ENCODE measurements around the gene FAM98C.
A peak's percentile ranks its signal among the peaks of the same experiment; 100 is the strongest.
"Not testable (repeated sequence)": the region's sequence is repeated elsewhere in the genome, so short reads cannot be mapped to it uniquely, and the experiment has no call there.

Gene FAM98C

DNA sequence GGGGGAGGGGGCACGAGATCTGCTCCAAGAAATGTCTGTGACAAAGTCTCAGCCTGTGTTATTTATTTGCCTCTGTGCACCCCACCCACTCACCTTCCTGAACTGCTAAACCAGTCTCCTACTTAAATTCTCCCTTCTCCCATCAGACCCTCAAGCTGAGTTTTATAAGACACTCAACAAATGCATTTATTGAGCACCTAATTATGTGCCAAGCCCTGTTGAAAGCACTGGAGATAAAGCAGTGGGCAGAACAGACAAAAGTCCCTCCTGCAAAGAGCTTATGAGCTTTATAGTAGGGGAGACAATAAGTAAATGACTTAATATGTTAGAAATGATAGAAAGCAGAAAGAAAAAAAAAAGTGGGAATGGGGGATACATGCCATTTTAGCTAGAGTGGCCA lies 3.4 kb upstream of the FAM98C start:
- DNase-seq: no peak

- DNase-seq: no peak
Observed at GRCh38 chr19:38400361-38400760, 2.5 kb upstream of the FAM98C start.

- no peak for DNase-seq
Observed at GRCh38 chr19:38401148-38401547, 1.7 kb upstream of the FAM98C start.

GRCh38 chr19:38402623-38402966 lies 298 bp upstream of the FAM98C start:
- DNase-seq: no peak

GRCh38 chr19:38404858-38405257 lies 2.0 kb downstream of the FAM98C start:
- DNase-seq: no peak

DNA sequence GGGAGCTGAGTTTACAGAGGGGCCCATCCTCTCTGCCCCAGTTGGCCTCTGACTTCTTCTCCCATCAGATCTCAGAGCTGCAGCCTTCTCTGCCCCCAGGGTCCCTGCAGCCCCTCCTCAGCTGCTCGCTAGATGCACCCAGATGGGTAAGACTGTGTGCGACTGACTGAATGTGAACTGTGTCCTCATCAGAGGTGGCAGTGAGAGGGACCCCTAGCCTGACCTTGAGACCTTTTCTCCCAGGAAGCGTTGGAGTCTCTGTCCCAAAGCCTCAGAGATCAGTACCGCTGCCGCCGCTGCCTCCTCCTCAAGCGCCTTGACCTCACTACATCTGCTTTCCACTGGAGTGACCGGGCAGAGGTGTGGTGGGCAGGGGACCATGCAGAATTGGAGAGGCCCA lies 2.4 kb downstream of the FAM98C start:
- DNase-seq: no peak

DNA sequence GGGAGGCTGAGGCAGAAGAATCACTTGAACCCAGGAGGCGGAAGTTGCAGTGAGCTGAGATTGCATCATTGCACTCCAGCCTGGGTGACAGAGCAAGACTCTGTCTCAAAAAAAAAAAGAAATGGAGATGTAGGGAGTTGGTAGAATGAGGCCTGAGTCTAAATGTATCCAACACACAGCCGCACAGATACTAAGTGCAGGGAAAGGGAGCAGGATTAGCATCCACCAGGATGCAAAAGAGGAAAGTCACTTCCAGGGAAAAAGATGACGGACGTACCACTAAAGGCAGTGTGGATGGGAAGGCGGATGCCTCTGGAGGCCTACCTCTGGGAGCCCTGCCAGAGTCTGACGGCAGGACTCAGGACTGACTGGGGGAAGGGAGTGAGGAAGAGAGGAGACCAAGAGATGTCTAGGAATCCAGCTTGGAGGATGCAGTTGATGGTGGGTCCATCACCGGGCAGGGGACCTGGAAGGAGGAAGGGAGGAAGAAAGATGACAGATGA lies 6.8 kb downstream of the FAM98C start:
- no peak for DNase-seq

GRCh38 chr19:38410407-38410806 lies 7.5 kb downstream of the FAM98C start:
- not testable (repeated sequence) for DNase-seq

DNA sequence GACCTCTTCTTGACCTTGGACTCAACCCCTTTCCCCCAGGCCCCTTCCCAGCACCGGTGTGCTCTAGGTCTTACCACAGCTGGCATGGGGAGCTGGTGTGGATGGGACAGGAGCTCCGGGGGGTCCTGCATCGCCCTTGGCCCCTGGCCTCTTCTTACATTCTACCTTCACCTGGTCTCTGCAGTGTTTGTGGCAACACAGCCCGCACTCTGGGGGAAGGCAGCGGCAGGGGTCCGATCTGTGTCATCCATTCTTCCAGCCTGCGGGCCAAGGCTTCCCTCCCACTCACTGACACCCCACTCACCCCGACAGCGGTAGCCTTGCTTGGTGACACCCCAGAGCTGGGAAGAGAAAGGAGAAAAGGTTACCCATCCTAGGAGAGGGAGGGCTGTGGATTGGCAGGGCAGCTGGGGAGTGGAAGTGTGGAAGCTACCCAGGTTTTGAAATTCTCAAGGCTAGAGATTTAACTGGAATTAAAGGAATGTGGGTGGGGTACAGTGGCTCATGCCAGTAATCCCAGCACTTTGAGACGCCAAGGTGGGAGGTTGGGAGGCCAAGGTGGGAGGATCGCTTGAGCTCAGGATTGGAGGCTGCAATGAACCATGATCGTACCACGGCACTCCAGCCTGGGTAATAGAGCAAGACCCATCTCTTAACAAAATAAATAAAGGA lies 8.3 kb downstream of the FAM98C start:
- no peak for DNase-seq

- not testable (repeated sequence) for DNase-seq
Observed at GRCh38 chr19:38411898-38412297, 9.0 kb downstream of the FAM98C start.

DNA sequence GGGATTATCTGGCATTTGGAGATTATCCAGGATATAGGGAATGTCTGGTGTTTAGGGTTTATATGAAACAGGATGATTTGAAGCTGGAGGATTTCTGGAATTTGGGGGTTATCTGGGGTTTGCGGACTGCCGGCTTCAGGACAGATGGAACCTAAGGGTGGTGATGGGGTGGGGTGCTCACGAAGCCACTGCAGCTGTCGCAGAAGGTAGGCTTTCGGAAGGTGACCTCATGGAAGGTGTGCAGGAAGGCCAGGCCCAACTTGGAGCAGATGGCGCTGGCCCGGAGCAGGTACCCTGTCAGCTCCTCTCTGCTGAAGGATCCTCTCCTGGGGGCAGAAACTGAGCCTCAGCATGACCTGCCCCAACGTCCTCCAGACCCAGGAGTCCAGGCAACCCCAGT lies 9.6 kb downstream of the FAM98C start:
- DNase-seq: no peak

GRCh38 chr19:38412961-38413360 lies 10.1 kb downstream of the FAM98C start:
- no peak for DNase-seq

- no peak for DNase-seq
Observed at GRCh38 chr19:38413416-38413815, 10.5 kb downstream of the FAM98C start.

DNA sequence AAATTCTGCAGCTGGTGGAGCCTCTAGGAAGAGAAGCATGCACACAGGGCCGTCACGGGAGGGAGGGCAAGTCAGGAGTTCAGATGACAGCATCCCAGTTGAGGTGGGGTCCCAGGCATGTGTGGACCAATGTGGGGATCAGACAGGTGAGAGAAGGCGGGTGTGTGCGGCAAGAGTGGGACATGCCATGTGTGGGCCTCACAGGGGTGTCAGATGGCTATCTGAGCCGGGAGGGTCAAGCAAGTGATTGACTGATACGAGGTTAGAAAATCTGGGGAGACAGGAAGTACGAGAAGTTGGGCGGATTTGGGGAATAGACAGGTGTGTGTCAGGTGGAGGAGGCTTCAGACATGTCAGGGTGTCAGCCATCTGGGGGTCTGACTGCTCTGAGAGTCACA lies 14.3 kb downstream of the FAM98C start:
- no peak for DNase-seq

DNA sequence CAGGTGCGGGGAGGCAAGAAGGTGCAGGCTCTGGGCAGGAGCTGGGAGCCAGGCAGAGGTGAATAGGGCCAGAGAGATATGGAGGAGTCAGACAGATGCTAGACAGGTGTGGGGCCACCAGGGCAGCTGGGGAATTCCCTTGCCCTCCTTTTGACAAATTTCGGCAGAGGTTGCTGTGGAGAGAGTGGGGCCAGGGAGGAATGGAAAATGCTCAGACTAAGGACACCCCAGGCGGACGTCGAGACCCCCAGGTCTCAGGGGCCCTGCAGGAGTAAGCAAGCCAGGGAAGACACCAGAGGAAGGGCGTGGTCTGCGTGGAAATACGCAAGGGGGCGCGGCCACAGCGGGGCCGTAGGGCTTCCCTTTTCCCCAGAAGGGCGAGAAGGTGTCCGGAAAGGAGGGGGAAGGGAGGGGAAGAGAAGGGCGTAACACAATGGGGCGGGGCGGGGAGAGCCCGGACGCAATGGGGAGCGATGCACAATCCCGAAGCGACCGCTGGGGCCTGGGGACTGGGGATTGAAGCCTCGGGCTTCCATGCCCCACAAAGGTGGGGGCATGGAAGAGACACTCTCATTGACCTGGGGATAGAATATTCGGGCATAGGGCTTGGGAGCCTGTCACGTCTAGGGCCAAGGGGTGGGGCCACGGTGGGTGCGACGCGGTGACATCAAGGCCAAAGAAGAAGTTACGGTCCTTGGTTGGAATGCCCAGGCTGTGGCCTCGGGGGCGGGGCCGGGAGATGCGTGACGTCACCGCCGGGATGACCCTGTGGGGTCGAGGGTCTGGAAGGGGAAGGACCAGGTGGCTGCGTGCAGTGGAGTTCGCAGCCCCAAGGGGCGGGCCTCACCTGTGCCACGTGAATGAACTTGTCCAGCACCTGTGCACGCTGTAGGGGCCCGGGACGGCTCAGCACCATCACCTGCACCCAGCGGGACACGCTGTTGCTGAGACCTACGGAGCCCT lies 14.9 kb downstream of the FAM98C start:
- peak; percentile 25 for DNase-seq

GRCh38 chr19:38420935-38421334 lies 18.0 kb downstream of the FAM98C start:
- DNase-seq: no peak

DNA sequence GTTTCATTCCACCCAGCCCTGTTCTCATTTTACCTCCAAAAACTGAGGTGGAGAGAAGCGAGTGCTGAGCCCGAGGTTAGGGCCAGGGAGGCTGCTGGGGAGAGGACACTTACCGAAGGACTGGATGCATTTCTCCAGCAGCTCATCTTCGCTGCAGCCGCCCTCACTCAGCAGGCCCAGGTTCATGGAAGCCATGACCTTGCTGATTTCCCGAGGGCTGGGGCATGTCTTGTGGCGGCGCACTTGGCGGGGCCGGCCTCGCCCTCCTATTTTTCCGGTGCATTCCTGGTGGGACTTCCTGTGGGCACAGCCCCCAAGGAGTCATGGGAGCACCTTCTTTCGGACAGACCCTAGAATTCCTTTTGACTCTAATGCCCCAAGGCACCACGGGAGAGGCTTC lies 19.0 kb downstream of the FAM98C start:
- DNase-seq: no peak

GRCh38 chr19:38422438-38422837 lies 19.5 kb downstream of the FAM98C start:
- no peak for DNase-seq

DNA sequence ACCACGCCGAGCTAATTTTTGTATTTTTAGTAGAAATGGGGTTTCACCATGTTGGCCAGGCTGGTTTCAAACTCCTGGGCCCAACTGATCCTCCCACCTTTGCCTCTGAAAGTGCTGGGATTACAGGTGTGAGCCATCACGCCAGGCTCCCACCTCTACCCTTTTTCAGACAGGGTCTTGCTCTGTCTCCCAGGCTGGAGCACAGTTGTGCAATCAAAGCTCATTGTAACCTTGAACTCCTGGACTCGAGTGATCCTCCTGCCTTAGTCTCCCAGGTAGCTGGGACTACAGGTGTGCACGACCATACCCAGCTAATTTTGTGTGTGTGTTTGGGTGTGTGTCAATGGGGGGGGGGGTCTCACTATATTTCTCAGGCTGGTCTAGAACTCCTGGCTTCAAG lies 21.4 kb downstream of the FAM98C start:
- no peak for DNase-seq

DNA sequence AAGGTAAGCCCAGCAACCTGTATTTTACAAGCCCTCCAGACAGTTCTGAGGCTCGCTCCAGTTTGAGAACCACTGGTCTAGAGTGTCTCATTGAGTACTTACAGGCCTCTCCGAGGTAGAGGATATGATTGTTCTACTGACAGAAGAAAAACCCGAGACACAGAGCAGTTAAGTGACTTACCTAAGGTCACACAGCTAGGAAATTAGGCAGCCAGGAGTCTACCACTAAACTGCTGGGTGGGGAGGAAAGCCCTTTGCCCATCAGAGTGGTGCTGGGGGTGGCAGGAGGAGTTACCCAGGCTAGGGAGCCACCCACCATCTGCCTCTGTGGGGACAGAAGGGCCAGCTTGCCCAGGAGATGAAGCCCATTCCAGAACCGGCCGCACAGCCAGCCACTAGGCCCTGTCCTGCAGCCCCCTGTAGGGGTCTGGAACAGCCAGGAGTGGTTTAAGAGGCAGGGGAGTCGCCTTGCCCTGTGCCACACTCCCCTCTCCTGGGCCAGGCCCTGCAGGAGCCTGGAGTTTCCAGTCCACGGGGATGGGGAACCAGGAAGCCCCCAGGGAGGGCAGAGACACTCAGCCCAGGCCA lies 22.4 kb downstream of the FAM98C start:
- no peak for DNase-seq

DNA sequence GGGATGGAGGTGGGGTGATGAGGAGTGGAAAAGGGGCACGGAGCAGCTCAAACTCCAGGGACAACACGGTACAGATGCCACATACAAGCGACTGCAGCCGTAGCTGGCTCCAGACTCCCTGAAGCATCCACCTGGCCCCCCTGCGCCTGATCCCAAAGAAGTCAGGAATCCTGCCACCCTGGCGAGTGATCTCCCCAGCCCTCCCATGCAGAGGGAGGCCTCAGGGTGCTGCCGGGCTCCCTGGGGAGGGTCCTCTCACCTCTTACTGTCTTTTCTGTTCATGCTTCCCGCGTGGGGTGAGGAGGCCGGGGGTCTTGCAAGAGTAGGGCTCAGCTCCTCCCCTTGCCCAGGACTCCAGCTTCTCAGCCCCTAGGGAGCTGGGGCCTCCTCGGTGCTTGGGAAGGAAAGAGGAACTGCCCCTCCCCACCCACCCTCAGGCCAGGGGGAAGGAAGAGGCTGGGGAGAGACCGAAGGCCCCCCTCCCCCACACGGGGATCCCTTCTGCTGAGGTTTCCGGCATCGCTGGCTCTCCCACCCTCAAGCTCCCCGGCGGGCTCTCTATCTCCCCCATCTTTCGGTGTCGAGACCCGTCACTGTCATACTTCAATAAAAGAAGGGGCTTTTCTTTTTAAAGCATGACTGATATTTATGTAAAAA lies 23.0 kb downstream of the FAM98C start, which contains the start of gene RASGRP4:
RASGRP4 (minus strand) TSS at position 410 of the 657 bp plus-strand sequence; CDS start at position 282, 128 bp downstream.
- no peak for DNase-seq

DNA sequence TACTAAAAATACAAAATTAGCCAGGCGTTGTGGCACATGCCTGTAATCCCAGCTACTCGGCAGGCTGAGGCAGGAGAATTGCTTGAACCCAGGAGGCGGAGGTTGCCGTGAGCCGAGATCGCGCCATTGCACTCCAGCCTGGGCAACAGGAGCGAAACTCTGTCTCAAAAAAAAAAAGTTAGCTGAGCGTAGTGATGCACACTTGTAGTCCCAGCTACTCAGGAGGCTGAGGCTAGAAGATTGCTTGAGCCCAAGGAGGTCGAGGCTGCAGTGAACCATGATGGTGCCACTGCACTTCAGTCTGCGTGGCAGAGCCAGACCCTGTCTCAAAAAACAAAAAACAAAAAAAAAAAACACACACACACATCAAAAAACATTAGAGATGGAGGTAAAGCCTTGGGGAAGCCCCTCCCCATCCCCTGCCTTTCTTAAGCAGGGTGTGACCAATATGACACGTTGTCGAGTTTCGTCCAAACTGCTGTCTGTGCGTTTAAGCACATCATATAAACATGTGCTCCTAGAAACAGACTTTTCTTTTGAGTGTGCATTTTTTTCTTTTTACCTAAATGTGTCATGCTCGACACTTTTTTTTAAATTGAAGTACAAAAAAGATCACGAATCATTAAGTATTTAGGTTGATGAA lies 24.3 kb downstream of the FAM98C start:
- not testable (repeated sequence) for DNase-seq

Data from NCI-H774 (cell line).